AG09309 (cell line): ENCODE measurements around the gene AHDC1.
"Not testable (repeated sequence)": the region's sequence is repeated elsewhere in the genome, so short reads cannot be mapped to it uniquely, and the experiment has no call there.

Experiments used
- DNase-seq: peaks from one replicate; pipeline ENCODE4 v3.0.0-alpha.2; 2010; ENCODE audit warnings: low read depth
- H3K4me3 ChIP-seq: 2 replicates; pipeline ENCODE4 v1.5.1; 2011; ENCODE audit warnings: mild to moderate bottlenecking, low read depth, low read length, moderate library complexity; ENCODE audit not compliant: control insufficient read depth
- CTCF ChIP-seq: IDR thresholded peaks from 2 replicates; pipeline ENCODE4 v1.5.1; 2011; ENCODE audit warnings: mild to moderate bottlenecking, low read depth, low read length, inconsistent platforms; ENCODE audit not compliant: insufficient read depth, control insufficient read depth; ENCODE audit errors: missing control alignments

AHDC1 gene

GRCh38 chr1:27503033-27503432, 100.9 kb downstream of the AHDC1 start:
- TF ChIP-seq CTCF: no peak
- H3K4me3 ChIP-seq: no peak overlapping the region
- DNase-seq: no peak

- not testable (repeated sequence) for H3K4me3 ChIP-seq, DNase-seq
Observed at GRCh38 chr1:27501159-27501558, 102.8 kb downstream of the AHDC1 start.

GRCh38 chr1:27499142-27499541, 104.8 kb downstream of the AHDC1 start:
- no peak overlapping the region for H3K4me3 ChIP-seq
- TF ChIP-seq CTCF: no peak
- no peak for DNase-seq

- no peak for DNase-seq
- H3K4me3 ChIP-seq: no peak overlapping the region
- peak; percentile 25 for TF ChIP-seq CTCF
Observed at GRCh38 chr1:27496604-27497155, 107.3 kb downstream of the AHDC1 start.

- no peak for TF ChIP-seq CTCF
- H3K4me3 ChIP-seq: no peak overlapping the region
- no peak for DNase-seq
Observed at GRCh38 chr1:27492796-27493195, 111.1 kb downstream of the AHDC1 start.

GRCh38 chr1:27491748-27492700, 111.9 kb downstream of the AHDC1 start:
- no peak for TF ChIP-seq CTCF
- no peak overlapping the region for H3K4me3 ChIP-seq
- DNase-seq: no peak
